GM12878 (cell line): ENCODE results near the gene SORCS2. TPM values are rescaled to one million over a fixed set of nuclear protein-coding genes. Genes with fewer than 3 reads are reported as not detected.

Source experiments
- ATAC-seq: fragments of 200-7000 bp; cut with Tn5 transposase; 3 replicates; pipeline ENCODE4 v1.9.1; 2020; ENCODE audit warnings: mild to moderate bottlenecking, moderate library complexity
- BruUV-seq: library from RNA; stranded (reverse); fragments of 400-500 nt; replicated peaks from 2 replicates; lab custom pipeline; 2021; lab: Mats Ljungman, UMichigan
- CTCF ChIA-PET: fragments of 300-600 bp; sonication (Branson Sonifier 250); formaldehyde crosslinking; extraction: SDS; loops from one replicate; lab custom pipeline; 2021; ENCODE audit warnings: inconsistent platforms; lab: Yijun Ruan, JAX
- POLR2A ChIA-PET: fragments of 350-600 bp; formaldehyde crosslinking; extraction: SDS; loops from one replicate; lab custom pipeline; 2021; ENCODE audit warnings: inconsistent platforms; lab: Charles Lee
- RAD21 ChIA-PET: fragments of 300-600 bp; sonication (Branson Sonifier 250); formaldehyde crosslinking; loops from one replicate; lab custom pipeline; 2023; ENCODE audit warnings: antibody characterized with exemption; ENCODE audit not compliant: unreplicated experiment; lab: Charles Lee
- SMC1A ChIA-PET: fragments of 300-600 bp; sonication (Branson Sonifier 250); formaldehyde crosslinking; loops from one replicate; lab custom pipeline; 2023; ENCODE audit not compliant: unreplicated experiment, uncharacterized antibody; lab: Charles Lee
- DNase-seq: peaks from one replicate; pipeline ENCODE4 v3.0.0-alpha.2; 2011; ENCODE audit warnings: low read depth, low spot score
- FAIRE-seq: peaks from 3 replicates; lab custom pipeline; 2011; peaks lifted over from hg19 to GRCh38; lab: Jason Lieb, UNC
- H2AFZ ChIP-seq: 2 replicates; pipeline ENCODE4 v1.6.0; 2011; ENCODE audit warnings: low read depth, low read length, control low read depth; ENCODE audit not compliant: control insufficient read depth
- H3K27ac ChIP-seq: 2 replicates; pipeline ENCODE4 v1.5.1; 2011; ENCODE audit warnings: control low read depth; ENCODE audit not compliant: control insufficient read depth, insufficient read depth
- H3K27me3 ChIP-seq, 2 experiments: replicated peaks in 1 of 2; 2 replicates each; pipeline versions ENCODE4 v1.6.0 to v1.6.1; 2011; ENCODE audit warnings: low read length in 1 of 2; ENCODE audit not compliant: control insufficient read depth in 2 of 2, insufficient read depth in 2 of 2
- H3K36me3 ChIP-seq, 2 experiments: 2 replicates each; pipeline ENCODE4 v1.5.1; 2011; ENCODE audit warnings: low read length in 1 of 2; ENCODE audit not compliant: control insufficient read depth in 2 of 2, insufficient read depth in 2 of 2
- H3K4me1 ChIP-seq: 2 replicates; pipeline ENCODE4 v1.6.1; 2011; ENCODE audit warnings: mild to moderate bottlenecking, low read length, moderate library complexity, mixed read lengths; ENCODE audit not compliant: control insufficient read depth, insufficient read depth
- H3K4me2 ChIP-seq: 2 replicates; pipeline ENCODE4 v1.6.0; 2011; ENCODE audit warnings: control low read depth; ENCODE audit not compliant: control insufficient read depth, insufficient read depth
- H3K4me3 ChIP-seq: fragments of 200-600 bp; sonication (generic); 2 replicates; pipeline ENCODE4 v1.5.1; 2016
- H3K79me2 ChIP-seq: 2 replicates; pipeline ENCODE4 v1.6.0; 2011; ENCODE audit warnings: low read length; ENCODE audit not compliant: control insufficient read depth, insufficient read depth
- H3K9ac ChIP-seq: 2 replicates; pipeline ENCODE4 v1.8.0; 2011; ENCODE audit warnings: low read length, control low read depth, mixed read lengths; ENCODE audit not compliant: control insufficient read depth, insufficient read depth
- H3K9me3 ChIP-seq: replicated peaks from 3 replicates; pipeline ENCODE4 v1.5.1; 2011; ENCODE audit warnings: mild to moderate bottlenecking, low read length; ENCODE audit not compliant: control insufficient read depth, insufficient read depth
- H4K20me1 ChIP-seq: 2 replicates; pipeline ENCODE4 v1.6.0; 2011; ENCODE audit not compliant: control insufficient read depth, insufficient read depth
- CEBPB ChIP-seq, 2 experiments: fragments of 150-350 bp in 1 of 2; IDR thresholded peaks; 2 replicates each; pipeline ENCODE4 v1.6.1; 2012 to 2014; ENCODE audit warnings: low read depth in 2 of 2, low read length in 2 of 2, borderline replicate concordance in 1 of 2, inconsistent platforms in 1 of 2
- IKZF1 ChIP-seq: fragments of 450-650 bp; conservative IDR thresholded peaks from 2 replicates; pipeline ENCODE4 v1.6.1; 2017; ENCODE audit warnings: antibody characterized with exemption, mild to moderate bottlenecking
- IRF4 ChIP-seq: IDR thresholded peaks from 2 replicates; pipeline ENCODE4 v1.6.1; 2011; ENCODE audit warnings: low read depth, low read length
- TBL1XR1 ChIP-seq: IDR thresholded peaks from 2 replicates; pipeline ENCODE4 v1.6.1; 2012; ENCODE audit warnings: low read depth, low read length, improper control_type of control experiment
- TCF12 ChIP-seq: IDR thresholded peaks from 2 replicates; pipeline ENCODE4 v1.6.1; 2011; ENCODE audit warnings: low read depth, mild to moderate bottlenecking, low read length
- WGBS: methylation state at CpG from one replicate; pipeline ENCODE4 v1.1.6; 2016; ENCODE audit warnings: low lambda C conversion rate; ENCODE audit not compliant: insufficient replicate concordance, insufficient coverage; ENCODE audit errors: missing lambda C conversion rate; 5-methylcytosine and 5-hydroxymethylcytosine counted together
- in situ Hi-C: fragments of 300-500 bp; cut with MboI; formaldehyde crosslinking; loops from 9 replicates; pipeline ENCODE4 v1.14.3; 2018; ENCODE audit warnings: mixed read lengths
- intact Hi-C: fragments of 100-400 bp; cut with micrococcal nuclease; formaldehyde crosslinking; loops from one replicate; pipeline ENCODE4 v1.14.2; 2022; ENCODE audit not compliant: unreplicated experiment
- polyA plus RNA-seq, 11 experiments: library from polyadenylated mRNA; depleted of rRNA in 4 of 11; unstranded in 6 of 11; stranded (reverse) in 5 of 11; fragments of >200 nt; fragmentation: Nextera tagmentation in 4 of 11; fragmentation: Illumina TruSeq in 1 of 11; extraction: Ambion mirVana in 4 of 11; extraction: Trizol in 1 of 11; gene quantifications; 1 replicate in 1 of 11; 2 replicates in 10 of 11; pipeline versions ENCODE4 v1.2.1 to v1.2.3, GENCODE V29; 2011 to 2016; ENCODE audit warnings: inconsistent platforms in 2 of 11, missing spikeins in 2 of 11, low read depth in 1 of 11
- total RNA-seq, 4 experiments: library from RNA; depleted of rRNA in 3 of 4; stranded (reverse); fragments of >200 nt in 3 of 4; fragmentation: Illumina TruSeq in 1 of 4; extraction: Trizol in 1 of 4; gene quantifications; 2 replicates each; pipeline versions ENCODE4 v1.2.1 to v1.2.3, GENCODE V29; 2013 to 2021

The SORCS2 gene
- total and polyA plus RNA-seq, 10 of the 15 experiments (the other 5 are each of a cell fraction or from before 2014, with no cell fraction given), result 0.01 to 0.15 (median 0.05) TPM; not detected in 5

DNA sequence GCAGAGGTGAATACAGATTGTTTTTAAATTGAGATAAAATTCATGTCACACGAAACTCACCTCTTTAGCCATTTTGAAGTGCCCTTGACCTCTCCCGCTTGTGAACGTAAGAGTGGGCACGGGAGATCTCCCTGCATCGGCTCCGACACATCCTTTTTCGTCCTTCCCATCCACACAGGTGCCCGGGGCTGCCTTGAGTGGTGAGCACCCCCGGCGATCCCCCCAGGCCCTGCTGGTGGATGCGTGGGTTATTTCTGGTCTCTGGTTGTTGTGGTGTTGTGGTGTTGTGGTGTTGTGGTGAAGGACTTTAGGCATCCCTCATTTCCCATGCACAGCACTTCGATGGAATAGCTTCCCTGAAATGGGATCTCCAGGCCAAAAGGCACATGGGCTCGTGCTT is 196.3 kb downstream of the SORCS2 start:
- H2AFZ ChIP-seq, result no peak overlapping the region
- H3K27ac ChIP-seq, result no peak overlapping the region
- SMC1A ChIA-PET, result no interaction called here
- FAIRE-seq (no peak), ATAC-seq (no peak), DNase-seq (no peak)
- H4K20me1 ChIP-seq, result no peaks in the 10 kb centered on the region
- in situ Hi-C loops, result no loop called here
- CTCF ChIA-PET, result no interaction called here
- intact Hi-C loops, result no loop called here
- RAD21 ChIA-PET, result no interaction called here
- no peaks in the 10 kb centered on the region for H3K9me3 ChIP-seq
- WGBS, result 34% methylated on average over 13 of the region's 13 CpGs
- H3K4me1 ChIP-seq, result no peaks in the 10 kb centered on the region
- no peaks in the 10 kb centered on the region for H3K36me3 ChIP-seq
- no peaks in the 10 kb centered on the region; a peak in 1 of 4 replicates for H3K27me3 ChIP-seq
- POLR2A ChIA-PET, result no interaction called here
- no TSS peak for BruUV-seq
- H3K4me2 ChIP-seq, result no peak overlapping the region
- H3K9ac ChIP-seq, result no peak overlapping the region
- H3K4me3 ChIP-seq, result no peak overlapping the region
- H3K79me2 ChIP-seq, result no peaks in the 10 kb centered on the region
- TF ChIP-seq TBL1XR1, result no peak

DNA sequence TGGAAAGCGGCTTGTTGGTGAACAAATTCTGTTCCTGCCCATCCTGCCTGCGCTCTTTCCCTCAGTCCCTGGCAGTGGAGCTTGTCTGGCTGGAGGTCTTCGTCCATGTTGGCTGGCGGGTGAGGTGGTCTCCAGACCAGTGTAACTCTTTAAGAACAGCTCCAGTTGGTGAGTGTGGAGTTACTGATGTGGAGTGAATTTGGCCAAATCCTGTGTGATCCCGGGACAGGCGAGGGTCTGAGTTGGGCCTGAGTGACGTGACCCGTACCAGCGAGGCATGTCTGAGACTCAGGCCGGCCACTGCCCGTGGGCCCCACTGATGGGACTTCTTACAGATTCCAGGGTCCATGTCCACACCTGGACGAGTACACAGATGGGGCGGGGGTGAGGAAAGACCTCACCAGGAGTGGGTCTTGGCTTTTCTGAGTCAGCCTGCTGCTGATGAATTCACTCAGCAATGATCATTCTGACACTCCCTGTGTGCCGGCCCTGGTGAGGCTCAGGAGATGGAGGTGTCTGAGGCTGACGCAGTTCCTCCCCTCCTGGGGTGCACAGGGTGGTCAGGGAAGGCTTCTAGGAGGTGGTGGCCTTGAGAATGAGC is 196.9 kb downstream of the SORCS2 start:
- no peaks in the 10 kb centered on the region for H4K20me1 ChIP-seq
- DNase-seq (no peak), ATAC-seq (no peak), FAIRE-seq (no peak)
- no peaks in the 10 kb centered on the region for H3K4me1 ChIP-seq
- H3K4me2 ChIP-seq, result no peak overlapping the region
- H3K4me3 ChIP-seq, result no peak overlapping the region
- WGBS, result 33% methylated on average over 15 of the region's 15 CpGs
- H3K9me3 ChIP-seq, result no peaks in the 10 kb centered on the region
- ChIA-PET CTCF (no interaction called here), RAD21 (no interaction called here), SMC1A (no interaction called here), POLR2A (no interaction called here)
- TF ChIP-seq CEBPB (IDR thresholded peaks at IDR 0.05; ENCODE audit: borderline replicate concordance in 1 of 2, low read depth in 2 of 2, low read length in 2 of 2) (no peak), IRF4 (no peak), IKZF1 (no peak), TCF12 (no peak)
- H3K27ac ChIP-seq, result no peak overlapping the region
- no peaks in the 10 kb centered on the region; a peak in 1 of 4 replicates for H3K27me3 ChIP-seq
- intact Hi-C loops, result no loop called here
- in situ Hi-C loops, result no loop called here
- no peaks in the 10 kb centered on the region for H3K36me3 ChIP-seq
- no peaks in the 10 kb centered on the region for H3K79me2 ChIP-seq
- no TSS peak for BruUV-seq
- H2AFZ ChIP-seq, result no peak overlapping the region
- no peak overlapping the region for H3K9ac ChIP-seq
